ENCODE measurements around the gene PKP4. TPM values are rescaled to one million over a fixed set of nuclear protein-coding genes. Genes with fewer than 3 reads are reported as not detected.
"Not testable (repeated sequence)": the region's sequence is repeated elsewhere in the genome, so short reads cannot be mapped to it uniquely, and the experiment has no call there.

PKP4 gene
- polyA plus RNA-seq, 1 donor from 2014 or later, result 24.2 TPM

DNA sequence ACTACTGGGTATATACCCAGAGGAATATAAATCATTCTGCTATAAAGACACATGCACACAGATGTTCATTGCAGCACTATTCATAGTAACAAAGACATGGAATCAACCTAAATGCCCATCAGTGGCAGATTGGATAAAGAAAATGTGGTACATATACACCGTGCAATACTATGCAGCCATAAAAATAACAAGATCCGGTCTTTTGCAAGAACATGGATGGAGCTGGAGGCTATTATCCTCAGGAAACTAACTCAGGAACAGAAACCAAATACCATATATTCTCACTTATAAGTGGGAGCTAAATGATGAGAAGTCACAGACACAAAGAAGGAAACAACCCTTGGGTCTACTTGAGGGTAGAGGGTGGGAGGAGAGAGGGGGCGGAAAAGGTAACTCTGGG is 16.5 kb downstream of the PKP4 start:
- not testable (repeated sequence) for H3K27me3 ChIP-seq (ENCODE audit: insufficient read depth, low read depth, low read length); H3K4me2 ChIP-seq (ENCODE audit: low read length); H3K9me2 ChIP-seq (ENCODE audit: insufficient read depth, low read length); H3K36me3 ChIP-seq (ENCODE audit: insufficient read depth, low read length); H3K9me3 ChIP-seq (ENCODE audit: low read length); H3K9ac ChIP-seq (ENCODE audit: low read length); H2AFZ ChIP-seq (ENCODE audit: low read depth, low read length); H3K79me2 ChIP-seq (replicated peaks; ENCODE audit: insufficient read depth, low read length); H4K20me1 ChIP-seq (ENCODE audit: insufficient read depth); H3K27ac ChIP-seq (ENCODE audit: low read length); H3K4me3 ChIP-seq (ENCODE audit: low read length); H3F3A ChIP-seq (ENCODE audit: insufficient read depth, low read length, poor library complexity, severe bottlenecking)

DNA sequence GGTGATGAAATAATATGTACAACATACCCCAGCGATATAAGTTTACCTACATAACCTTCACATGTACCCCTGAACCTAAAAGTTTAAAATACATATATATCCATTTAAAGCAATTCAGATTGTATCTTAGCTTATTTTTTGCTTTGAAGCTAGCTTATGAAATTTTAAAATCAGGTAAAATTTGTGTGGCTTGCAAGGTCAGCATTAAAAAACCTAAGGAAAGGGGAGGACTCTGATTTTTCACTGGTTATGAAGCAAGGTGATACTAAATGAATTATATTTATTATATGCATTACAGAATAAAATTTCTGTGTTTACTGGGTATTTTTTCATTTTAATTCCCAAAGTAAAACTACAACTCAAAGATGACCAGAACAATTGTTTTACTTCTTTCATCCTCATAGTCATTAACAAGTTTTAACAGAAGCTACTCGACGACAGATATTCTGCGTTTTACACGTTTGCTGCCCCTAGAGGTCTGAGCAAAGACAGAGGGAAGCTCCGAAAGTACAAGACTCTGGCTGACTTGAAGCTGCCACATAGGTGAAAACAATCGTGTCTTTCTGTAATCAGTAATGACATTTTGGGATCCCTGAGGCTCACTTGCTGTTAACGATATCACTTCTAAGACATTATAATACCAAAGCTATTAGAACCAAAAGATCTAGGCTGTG is 17.1 kb downstream of the PKP4 start:
- Histone ChIP-seq H2AFZ (ENCODE audit: low read depth, low read length) (no peak overlapping the region), H3K4me2 (ENCODE audit: low read length) (no peak overlapping the region), H3F3A (ENCODE audit: insufficient read depth, low read length, poor library complexity, severe bottlenecking) (no peaks in the 10 kb centered on the region), H3K79me2 (replicated peaks; ENCODE audit: insufficient read depth, low read length) (no peaks in the 10 kb centered on the region), H3K36me3 (ENCODE audit: insufficient read depth, low read length) (no peaks in the 10 kb centered on the region), H3K27ac (ENCODE audit: low read length) (no peak overlapping the region), H3K9ac (ENCODE audit: low read length) (no peak overlapping the region), H3K4me3 (ENCODE audit: low read length) (no peak overlapping the region), H4K20me1 (ENCODE audit: insufficient read depth) (no peaks in the 10 kb centered on the region), H3K27me3 (ENCODE audit: insufficient read depth, low read depth, low read length) (no peaks in the 10 kb centered on the region), H3K9me2 (ENCODE audit: insufficient read depth, low read length) (no peaks in the 10 kb centered on the region), H3K9me3 (ENCODE audit: low read length) (no peaks in the 10 kb centered on the region)
- TF ChIP-seq TAF1 (IDR thresholded peaks at IDR 0.05; ENCODE audit: low read depth) (no peak), SMC3 (conservative IDR thresholded peaks at IDR 0.05; ENCODE audit: poor library complexity) (no peak), MXI1 (conservative IDR thresholded peaks at IDR 0.05; ENCODE audit: poor library complexity, severe bottlenecking) (no peak)
- TF ChIP-seq, protein P1, sequence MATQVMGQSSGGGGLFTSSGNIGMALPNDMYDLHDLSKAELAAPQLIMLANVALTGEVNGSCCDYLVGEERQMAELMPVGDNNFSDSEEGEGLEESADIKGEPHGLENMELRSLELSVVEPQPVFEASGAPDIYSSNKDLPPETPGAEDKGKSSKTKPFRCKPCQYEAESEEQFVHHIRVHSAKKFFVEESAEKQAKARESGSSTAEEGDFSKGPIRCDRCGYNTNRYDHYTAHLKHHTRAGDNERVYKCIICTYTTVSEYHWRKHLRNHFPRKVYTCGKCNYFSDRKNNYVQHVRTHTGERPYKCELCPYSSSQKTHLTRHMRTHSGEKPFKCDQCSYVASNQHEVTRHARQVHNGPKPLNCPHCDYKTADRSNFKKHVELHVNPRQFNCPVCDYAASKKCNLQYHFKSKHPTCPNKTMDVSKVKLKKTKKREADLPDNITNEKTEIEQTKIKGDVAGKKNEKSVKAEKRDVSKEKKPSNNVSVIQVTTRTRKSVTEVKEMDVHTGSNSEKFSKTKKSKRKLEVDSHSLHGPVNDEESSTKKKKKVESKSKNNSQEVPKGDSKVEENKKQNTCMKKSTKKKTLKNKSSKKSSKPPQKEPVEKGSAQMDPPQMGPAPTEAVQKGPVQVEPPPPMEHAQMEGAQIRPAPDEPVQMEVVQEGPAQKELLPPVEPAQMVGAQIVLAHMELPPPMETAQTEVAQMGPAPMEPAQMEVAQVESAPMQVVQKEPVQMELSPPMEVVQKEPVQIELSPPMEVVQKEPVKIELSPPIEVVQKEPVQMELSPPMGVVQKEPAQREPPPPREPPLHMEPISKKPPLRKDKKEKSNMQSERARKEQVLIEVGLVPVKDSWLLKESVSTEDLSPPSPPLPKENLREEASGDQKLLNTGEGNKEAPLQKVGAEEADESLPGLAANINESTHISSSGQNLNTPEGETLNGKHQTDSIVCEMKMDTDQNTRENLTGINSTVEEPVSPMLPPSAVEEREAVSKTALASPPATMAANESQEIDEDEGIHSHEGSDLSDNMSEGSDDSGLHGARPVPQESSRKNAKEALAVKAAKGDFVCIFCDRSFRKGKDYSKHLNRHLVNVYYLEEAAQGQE (IDR thresholded peaks at IDR 0.05; ENCODE audit: borderline replicate concordance), result no peak

DNA sequence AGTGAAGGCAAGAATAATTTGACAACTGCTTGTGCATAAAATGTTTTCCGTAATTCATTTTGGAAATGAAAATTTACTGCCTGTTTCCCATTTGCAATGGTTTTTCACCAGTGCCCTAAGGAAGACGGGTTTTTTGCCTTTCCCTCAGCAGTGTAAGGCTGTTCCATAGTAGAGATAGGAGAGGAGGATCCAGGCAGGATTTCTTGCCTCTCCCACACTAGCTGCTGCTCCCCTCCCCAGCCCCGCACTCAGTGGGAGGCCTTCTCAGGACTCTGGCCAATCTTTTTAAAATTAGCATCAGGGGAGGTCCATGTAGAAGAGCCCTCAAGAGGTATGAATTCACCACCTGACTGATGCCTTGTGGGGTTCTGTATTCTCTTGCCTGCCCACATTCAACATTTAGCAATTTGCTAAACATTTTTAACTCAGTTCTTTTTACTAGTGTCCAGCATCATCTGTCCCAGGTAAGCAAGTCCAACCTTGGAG is 17.8 kb downstream of the PKP4 start:
- not testable (repeated sequence) for H3K9me2 ChIP-seq (ENCODE audit: insufficient read depth, low read length); H3K9me3 ChIP-seq (ENCODE audit: low read length); H3K36me3 ChIP-seq (ENCODE audit: insufficient read depth, low read length); H3K79me2 ChIP-seq (replicated peaks; ENCODE audit: insufficient read depth, low read length); H3K4me3 ChIP-seq (ENCODE audit: low read length); H3K27me3 ChIP-seq (ENCODE audit: insufficient read depth, low read depth, low read length); H3K27ac ChIP-seq (ENCODE audit: low read length); H3F3A ChIP-seq (ENCODE audit: insufficient read depth, low read length, poor library complexity, severe bottlenecking); H2AFZ ChIP-seq (ENCODE audit: low read depth, low read length); H3K9ac ChIP-seq (ENCODE audit: low read length); H4K20me1 ChIP-seq (ENCODE audit: insufficient read depth); H3K4me2 ChIP-seq (ENCODE audit: low read length)

DNA sequence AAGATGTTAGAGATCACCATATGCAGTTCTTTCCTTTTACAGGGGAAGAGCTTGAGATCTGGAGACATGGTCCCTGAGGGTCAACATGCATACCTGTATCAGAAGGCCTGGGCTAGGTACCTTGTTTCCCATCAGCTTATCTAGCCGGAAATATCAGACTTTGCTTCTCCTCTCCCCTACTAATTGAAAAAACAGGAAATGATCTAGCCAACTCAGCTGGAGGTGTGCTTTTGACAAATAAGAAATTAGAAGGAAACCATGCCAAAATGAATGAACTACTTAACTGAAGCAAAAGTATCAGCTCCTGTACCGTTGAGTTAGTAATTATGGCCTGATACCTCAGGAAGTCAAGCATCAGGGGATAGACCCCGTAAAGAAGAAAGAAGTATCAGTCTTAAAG is 20.4 kb downstream of the PKP4 start:
- H3K36me3 ChIP-seq (ENCODE audit: insufficient read depth, low read length), result no peaks in the 10 kb centered on the region
- no peak overlapping the region for H3K9ac ChIP-seq (ENCODE audit: low read length)
- H3K79me2 ChIP-seq (replicated peaks; ENCODE audit: insufficient read depth, low read length), result no peaks in the 10 kb centered on the region
- H4K20me1 ChIP-seq (ENCODE audit: insufficient read depth), result no peaks in the 10 kb centered on the region
- TF ChIP-seq, protein P1 (IDR thresholded peaks at IDR 0.05; ENCODE audit: borderline replicate concordance), result no peak
- TF ChIP-seq EP300 (conservative IDR thresholded peaks at IDR 0.05; ENCODE audit: poor library complexity, severe bottlenecking) (no peak), POLR2AphosphoS5 (IDR thresholded peaks at IDR 0.05) (no peak), SMC3 (conservative IDR thresholded peaks at IDR 0.05; ENCODE audit: poor library complexity) (no peak), RAD21 (conservative IDR thresholded peaks at IDR 0.05) (no peak), TAF1 (IDR thresholded peaks at IDR 0.05; ENCODE audit: low read depth) (no peak), MXI1 (conservative IDR thresholded peaks at IDR 0.05; ENCODE audit: poor library complexity, severe bottlenecking) (no peak), EZH2 (IDR thresholded peaks at IDR 0.05; ENCODE audit: borderline replicate concordance, insufficient read depth, low read length, poor library complexity, severe bottlenecking) (no peak)
- TF ChIP-seq, protein P2, sequence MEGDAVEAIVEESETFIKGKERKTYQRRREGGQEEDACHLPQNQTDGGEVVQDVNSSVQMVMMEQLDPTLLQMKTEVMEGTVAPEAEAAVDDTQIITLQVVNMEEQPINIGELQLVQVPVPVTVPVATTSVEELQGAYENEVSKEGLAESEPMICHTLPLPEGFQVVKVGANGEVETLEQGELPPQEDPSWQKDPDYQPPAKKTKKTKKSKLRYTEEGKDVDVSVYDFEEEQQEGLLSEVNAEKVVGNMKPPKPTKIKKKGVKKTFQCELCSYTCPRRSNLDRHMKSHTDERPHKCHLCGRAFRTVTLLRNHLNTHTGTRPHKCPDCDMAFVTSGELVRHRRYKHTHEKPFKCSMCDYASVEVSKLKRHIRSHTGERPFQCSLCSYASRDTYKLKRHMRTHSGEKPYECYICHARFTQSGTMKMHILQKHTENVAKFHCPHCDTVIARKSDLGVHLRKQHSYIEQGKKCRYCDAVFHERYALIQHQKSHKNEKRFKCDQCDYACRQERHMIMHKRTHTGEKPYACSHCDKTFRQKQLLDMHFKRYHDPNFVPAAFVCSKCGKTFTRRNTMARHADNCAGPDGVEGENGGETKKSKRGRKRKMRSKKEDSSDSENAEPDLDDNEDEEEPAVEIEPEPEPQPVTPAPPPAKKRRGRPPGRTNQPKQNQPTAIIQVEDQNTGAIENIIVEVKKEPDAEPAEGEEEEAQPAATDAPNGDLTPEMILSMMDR (IDR thresholded peaks at IDR 0.05; ENCODE audit: poor library complexity, severe bottlenecking), result no peak
- H3K9me3 ChIP-seq (ENCODE audit: low read length), result no peaks in the 10 kb centered on the region
- H3K9me2 ChIP-seq (ENCODE audit: insufficient read depth, low read length), result no peaks in the 10 kb centered on the region
- H3K4me3 ChIP-seq (ENCODE audit: low read length), result no peak overlapping the region
- H3F3A ChIP-seq (ENCODE audit: insufficient read depth, low read length, poor library complexity, severe bottlenecking), result no peaks in the 10 kb centered on the region
- H2AFZ ChIP-seq (ENCODE audit: low read depth, low read length), result no peak overlapping the region
- H3K27ac ChIP-seq (ENCODE audit: low read length), result no peak overlapping the region
- no peak overlapping the region for H3K4me2 ChIP-seq (ENCODE audit: low read length)
- H3K27me3 ChIP-seq (ENCODE audit: insufficient read depth, low read depth, low read length), result no peaks in the 10 kb centered on the region
